HUES48 (cell line): Measurements from ENCODE around the gene CUX1.
"Not testable (repeated sequence)": the region's sequence is repeated elsewhere in the genome, so short reads cannot be mapped to it uniquely, and the experiment has no call there.

ENCODE experiments used
- H3K27ac ChIP-seq: one replicate; pipeline ENCODE4 v1.7.0; 2013; ENCODE audit warnings: low read depth, low read length, inconsistent platforms
- H3K27me3 ChIP-seq: 2 replicates; pipeline ENCODE4 v1.6.1; 2013; ENCODE audit warnings: mild to moderate bottlenecking, low read length; ENCODE audit not compliant: control insufficient read depth, insufficient read depth
- H3K36me3 ChIP-seq: 2 replicates; pipeline ENCODE4 v1.6.1; 2013; ENCODE audit warnings: low read length; ENCODE audit not compliant: control insufficient read depth, insufficient read depth
- H3K4me1 ChIP-seq: 2 replicates; pipeline ENCODE4 v1.6.1; 2013; ENCODE audit warnings: mild to moderate bottlenecking, low read length; ENCODE audit not compliant: control insufficient read depth, insufficient read depth
- H3K4me3 ChIP-seq: 2 replicates; pipeline ENCODE4 v1.5.1; 2013; ENCODE audit warnings: mild to moderate bottlenecking, low read depth, low read length
- H3K9ac ChIP-seq: 2 replicates; pipeline ENCODE4 v1.6.1; 2013; ENCODE audit warnings: mild to moderate bottlenecking, low read depth, low read length, moderate library complexity
- H3K9me3 ChIP-seq: 2 replicates; pipeline ENCODE4 v1.6.1; 2013; ENCODE audit warnings: low read length; ENCODE audit not compliant: control insufficient read depth, insufficient read depth

Gene CUX1

GRCh38 chr7:101829374-101829773 lies 11.9 kb downstream of the CUX1 start:
- no peaks in the 10 kb centered on the region for H3K27me3 ChIP-seq
- H3K4me1 ChIP-seq = no peaks in the 10 kb centered on the region
- 0 out of 2 replicates have a peak, but pooled peaks cover 3% of the 10 kb centered on the region for H3K36me3 ChIP-seq
- no peak overlapping the region for H3K9ac ChIP-seq
- H3K9me3 ChIP-seq = no peaks in the 10 kb centered on the region
- H3K4me3 ChIP-seq = no peak overlapping the region
- H3K27ac ChIP-seq = no peak overlapping the region

GRCh38 chr7:101829821-101830220 lies 12.4 kb downstream of the CUX1 start:
- Histone ChIP-seq H3K27me3 (no peaks in the 10 kb centered on the region), H3K4me3 (no peak overlapping the region), H3K9ac (no peak overlapping the region), H3K4me1 (no peaks in the 10 kb centered on the region), H3K36me3 (0 out of 2 replicates have a peak, but pooled peaks cover 3% of the 10 kb centered on the region), H3K9me3 (no peaks in the 10 kb centered on the region), H3K27ac (no peak overlapping the region)

- not testable (repeated sequence) for H3K4me1 ChIP-seq, H3K4me3 ChIP-seq, H3K36me3 ChIP-seq, H3K9me3 ChIP-seq, H3K9ac ChIP-seq, H3K27ac ChIP-seq, H3K27me3 ChIP-seq
These were observed 14.0 kb downstream of the CUX1 start for GRCh38 chr7:101831396-101831795.

DNA sequence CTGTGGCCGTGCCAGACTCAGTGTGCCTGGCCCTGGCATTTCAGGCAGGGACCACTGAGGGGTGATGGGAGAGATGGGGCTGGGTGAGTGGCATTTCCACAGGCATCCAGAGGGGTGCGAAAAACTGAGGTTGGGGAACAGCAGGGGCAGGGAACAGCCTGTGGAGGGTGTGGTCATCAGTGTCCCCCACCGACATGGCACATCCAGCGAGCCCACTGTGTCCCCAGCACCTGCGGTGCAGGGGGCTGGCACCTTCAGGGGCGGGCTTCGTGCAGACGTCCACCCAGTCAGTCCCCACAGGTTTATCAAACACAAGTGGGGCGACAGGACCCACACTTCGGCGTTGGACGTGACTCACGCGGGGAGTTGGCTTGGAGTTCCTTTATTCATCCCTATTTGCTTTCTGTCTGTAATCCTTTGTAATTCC lies 14.8 kb downstream of the CUX1 start:
- H3K27me3 ChIP-seq = no peaks in the 10 kb centered on the region
- H3K9me3 ChIP-seq = no peaks in the 10 kb centered on the region
- H3K36me3 ChIP-seq = 0 out of 2 replicates have a peak, but pooled peaks cover 3% of the 10 kb centered on the region
- H3K4me1 ChIP-seq = no peaks in the 10 kb centered on the region
- no peak overlapping the region for H3K9ac ChIP-seq
- H3K4me3 ChIP-seq = no peak overlapping the region
- no peak overlapping the region for H3K27ac ChIP-seq

GRCh38 chr7:101832685-101833375 lies 15.4 kb downstream of the CUX1 start:
- Histone ChIP-seq H3K9ac (no peak overlapping the region), H3K9me3 (no peaks in the 10 kb centered on the region), H3K4me1 (no peaks in the 10 kb centered on the region), H3K27ac (no peak overlapping the region), H3K27me3 (no peaks in the 10 kb centered on the region), H3K4me3 (no peak overlapping the region), H3K36me3 (0 out of 2 replicates have a peak, but pooled peaks cover 3% of the 10 kb centered on the region)

DNA sequence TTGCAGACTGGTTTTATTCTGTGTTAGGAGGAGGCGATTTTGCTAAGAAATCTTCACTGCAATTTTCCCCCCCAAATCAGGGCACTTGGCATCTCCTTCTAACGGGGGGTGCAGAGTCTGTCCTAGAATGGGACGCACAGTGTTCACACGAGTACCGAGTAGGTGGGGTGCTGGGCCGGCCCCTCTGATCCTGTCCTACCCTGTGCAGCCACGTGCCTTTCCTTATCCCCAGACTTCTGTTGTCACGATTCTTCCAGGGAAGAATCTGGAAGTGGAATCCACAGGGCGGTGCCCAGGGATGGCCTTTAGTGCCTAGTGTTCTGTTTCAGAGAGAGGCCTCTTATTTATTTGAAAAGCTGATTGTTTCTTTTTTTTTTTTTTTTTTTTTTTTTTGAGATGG lies 16.4 kb downstream of the CUX1 start:
- 0 out of 2 replicates have a peak, but pooled peaks cover 3% of the 10 kb centered on the region for H3K36me3 ChIP-seq

GRCh38 chr7:101835136-101835535 lies 17.7 kb downstream of the CUX1 start:
- Histone ChIP-seq H3K4me1 (peaks cover 7% of the 10 kb centered on the region; the same call in 1 of the 2 replicates), H3K4me3 (no peak overlapping the region), H3K9ac (no peak overlapping the region), H3K27ac (no peak overlapping the region), H3K36me3 (no peaks in the 10 kb centered on the region), H3K9me3 (no peaks in the 10 kb centered on the region), H3K27me3 (no peaks in the 10 kb centered on the region)

More for the DNA sequence above, 16.4 kb downstream of the CUX1 start:
- Histone ChIP-seq H3K27ac (no peak overlapping the region), H3K4me3 (no peak overlapping the region), H3K9ac (no peak overlapping the region), H3K9me3 (no peaks in the 10 kb centered on the region), H3K4me1 (0 out of 2 replicates have a peak, but pooled peaks cover 1% of the 10 kb centered on the region), H3K27me3 (no peaks in the 10 kb centered on the region)

- not testable (repeated sequence) for H3K9ac ChIP-seq, H3K4me3 ChIP-seq, H3K9me3 ChIP-seq, H3K27me3 ChIP-seq, H3K36me3 ChIP-seq, H3K4me1 ChIP-seq, H3K27ac ChIP-seq
These were observed 20.0 kb downstream of the CUX1 start for GRCh38 chr7:101837433-101837832.

DNA sequence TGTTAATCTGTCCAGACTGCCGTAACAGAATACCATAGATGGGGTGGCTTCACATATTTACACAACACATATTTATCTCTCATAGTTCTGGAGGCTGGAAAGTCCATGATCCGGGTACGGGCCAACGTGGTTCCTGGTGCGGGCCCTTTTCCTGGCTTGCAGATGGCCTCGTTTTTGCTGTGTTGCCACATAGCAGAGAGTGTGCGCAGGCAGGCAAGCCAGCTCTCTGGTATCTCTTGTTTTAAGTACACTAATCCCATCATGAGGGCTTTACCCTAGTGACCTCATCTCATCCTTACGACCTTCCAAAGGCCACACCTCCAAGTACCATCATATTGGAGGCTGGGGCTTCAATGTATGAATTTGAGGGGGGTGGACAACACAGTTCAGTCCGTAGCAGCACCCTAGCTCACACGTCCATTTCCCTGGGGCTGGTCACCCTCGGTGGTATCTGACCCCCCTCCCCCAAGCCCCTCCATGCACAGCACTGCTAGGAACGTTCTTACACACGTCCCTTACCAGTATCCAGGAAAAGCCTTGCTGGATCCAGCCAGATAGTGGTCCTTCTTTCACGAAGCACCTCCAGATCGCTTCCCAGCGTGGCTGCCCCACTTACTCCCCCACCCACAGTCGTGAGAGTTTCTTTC lies 21.5 kb downstream of the CUX1 start:
- peaks cover 14% of the 10 kb centered on the region for H3K4me1 ChIP-seq
- H3K4me3 ChIP-seq = no peak overlapping the region
- H3K27me3 ChIP-seq = no peaks in the 10 kb centered on the region
- H3K36me3 ChIP-seq = no peaks in the 10 kb centered on the region
- no peak overlapping the region for H3K9ac ChIP-seq
- H3K9me3 ChIP-seq = no peaks in the 10 kb centered on the region
- no peak overlapping the region for H3K27ac ChIP-seq

DNA sequence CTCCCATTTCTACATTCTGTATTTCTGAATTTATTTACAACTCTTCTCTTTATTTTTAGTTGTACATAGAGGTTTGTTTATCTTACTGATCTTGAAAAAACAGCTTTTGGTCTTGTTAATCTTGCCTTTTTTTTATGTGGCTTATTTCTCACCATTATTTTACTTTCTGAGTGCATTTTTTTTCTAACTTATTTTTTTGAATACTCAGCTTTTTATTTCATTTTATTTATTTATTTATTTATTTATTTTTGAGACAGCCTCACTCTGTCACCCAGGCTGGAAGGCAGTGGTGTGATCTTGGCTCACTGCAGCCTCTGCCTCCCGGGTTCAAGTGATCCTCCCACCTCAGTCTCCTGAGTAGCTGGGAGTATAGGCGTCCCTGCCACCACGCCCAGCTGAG lies 23.9 kb downstream of the CUX1 start:
- H3K27me3 ChIP-seq = no peaks in the 10 kb centered on the region
- no peaks in the 10 kb centered on the region for H3K36me3 ChIP-seq
- H3K4me3 ChIP-seq = no peak overlapping the region
- no peak overlapping the region for H3K9ac ChIP-seq
- H3K4me1 ChIP-seq = peaks cover 17% of the 10 kb centered on the region
- no peak overlapping the region for H3K27ac ChIP-seq
- H3K9me3 ChIP-seq = no peaks in the 10 kb centered on the region
